BJ (cell line): ENCODE measurements around the gene GSG1. TPM values are rescaled to one million over a fixed set of nuclear protein-coding genes. Genes with fewer than 3 reads are reported as not detected.

ENCODE experiments used
- CTCF ChIA-PET: fragments of 350-600 bp; formaldehyde crosslinking; extraction: SDS; loops from one replicate; lab custom pipeline; 2021; ENCODE audit warnings: antibody characterized with exemption, inconsistent platforms; lab: Yijun Ruan, JAX
- POLR2A ChIA-PET: fragments of 300-600 bp; sonication (Branson Sonifier 250); formaldehyde crosslinking; extraction: SDS; loops from one replicate; lab custom pipeline; 2021; ENCODE audit warnings: antibody characterized with exemption; lab: Charles Lee
- DNase-seq: peaks from one replicate; pipeline ENCODE4 v3.0.0-alpha.2; 2011; ENCODE audit warnings: low read depth
- H3K27me3 ChIP-seq: 2 replicates; pipeline ENCODE4 v1.6.0; 2011; ENCODE audit warnings: low read length; ENCODE audit not compliant: control insufficient read depth, insufficient read depth
- H3K36me3 ChIP-seq: 2 replicates; pipeline ENCODE4 v1.5.1; 2011; ENCODE audit warnings: low read length; ENCODE audit not compliant: control insufficient read depth, insufficient read depth
- H3K4me3 ChIP-seq: 2 replicates; pipeline ENCODE4 v1.5.1; 2011; ENCODE audit warnings: low read depth, mild to moderate bottlenecking, control low read depth, low read length
- polyA plus RNA-seq: library from polyadenylated mRNA; depleted of rRNA; stranded (reverse); fragments of >200 nt; gene quantifications from 2 replicates; pipeline ENCODE4 v1.2.3, GENCODE V29; 2011
- TF ChIP-seq, protein P1 (sequence below): IDR thresholded peaks from 2 replicates; pipeline ENCODE4 v1.5.1; 2011; ENCODE audit warnings: low read depth, mild to moderate bottlenecking, control low read depth, inconsistent platforms, low read length, moderate library complexity; ENCODE audit not compliant: insufficient read depth

GSG1 gene
- polyA plus RNA-seq, 1 experiment = 0.26 TPM

DNA sequence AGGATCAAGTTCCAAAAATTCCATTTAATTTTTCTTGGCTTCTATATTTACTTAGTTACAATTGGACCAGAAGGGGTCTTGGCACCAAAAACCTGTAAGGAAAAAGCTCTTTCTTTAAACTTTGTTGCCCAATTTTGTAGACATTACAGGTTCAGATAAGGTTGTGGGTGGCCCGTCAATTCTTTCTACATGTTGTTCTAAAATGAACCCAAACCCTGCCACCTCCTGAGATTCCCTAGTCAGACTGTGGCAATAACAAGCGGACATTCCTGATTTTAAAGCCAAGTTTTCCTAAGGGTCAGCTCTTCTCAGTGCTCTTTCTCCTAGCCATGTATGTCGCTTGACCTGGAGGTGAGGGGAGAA is 45.0 kb upstream of the GSG1 start:
- ChIA-PET CTCF (interaction anchor here (0.8 to 1.1 kb wide), 2 partner anchors 24 to 63 kb away, joined by 3 read pairs; no protein-coding TSS in a partner anchor), POLR2A (no interaction called here)
- TF ChIP-seq, protein P1, sequence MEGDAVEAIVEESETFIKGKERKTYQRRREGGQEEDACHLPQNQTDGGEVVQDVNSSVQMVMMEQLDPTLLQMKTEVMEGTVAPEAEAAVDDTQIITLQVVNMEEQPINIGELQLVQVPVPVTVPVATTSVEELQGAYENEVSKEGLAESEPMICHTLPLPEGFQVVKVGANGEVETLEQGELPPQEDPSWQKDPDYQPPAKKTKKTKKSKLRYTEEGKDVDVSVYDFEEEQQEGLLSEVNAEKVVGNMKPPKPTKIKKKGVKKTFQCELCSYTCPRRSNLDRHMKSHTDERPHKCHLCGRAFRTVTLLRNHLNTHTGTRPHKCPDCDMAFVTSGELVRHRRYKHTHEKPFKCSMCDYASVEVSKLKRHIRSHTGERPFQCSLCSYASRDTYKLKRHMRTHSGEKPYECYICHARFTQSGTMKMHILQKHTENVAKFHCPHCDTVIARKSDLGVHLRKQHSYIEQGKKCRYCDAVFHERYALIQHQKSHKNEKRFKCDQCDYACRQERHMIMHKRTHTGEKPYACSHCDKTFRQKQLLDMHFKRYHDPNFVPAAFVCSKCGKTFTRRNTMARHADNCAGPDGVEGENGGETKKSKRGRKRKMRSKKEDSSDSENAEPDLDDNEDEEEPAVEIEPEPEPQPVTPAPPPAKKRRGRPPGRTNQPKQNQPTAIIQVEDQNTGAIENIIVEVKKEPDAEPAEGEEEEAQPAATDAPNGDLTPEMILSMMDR = no peak
- Histone ChIP-seq H3K4me3 (no peak overlapping the region), H3K27me3 (no peaks in the 10 kb centered on the region; the same call in 1 of the 2 replicates), H3K36me3 (no peaks in the 10 kb centered on the region)
- DNase-seq = no peak

DNA sequence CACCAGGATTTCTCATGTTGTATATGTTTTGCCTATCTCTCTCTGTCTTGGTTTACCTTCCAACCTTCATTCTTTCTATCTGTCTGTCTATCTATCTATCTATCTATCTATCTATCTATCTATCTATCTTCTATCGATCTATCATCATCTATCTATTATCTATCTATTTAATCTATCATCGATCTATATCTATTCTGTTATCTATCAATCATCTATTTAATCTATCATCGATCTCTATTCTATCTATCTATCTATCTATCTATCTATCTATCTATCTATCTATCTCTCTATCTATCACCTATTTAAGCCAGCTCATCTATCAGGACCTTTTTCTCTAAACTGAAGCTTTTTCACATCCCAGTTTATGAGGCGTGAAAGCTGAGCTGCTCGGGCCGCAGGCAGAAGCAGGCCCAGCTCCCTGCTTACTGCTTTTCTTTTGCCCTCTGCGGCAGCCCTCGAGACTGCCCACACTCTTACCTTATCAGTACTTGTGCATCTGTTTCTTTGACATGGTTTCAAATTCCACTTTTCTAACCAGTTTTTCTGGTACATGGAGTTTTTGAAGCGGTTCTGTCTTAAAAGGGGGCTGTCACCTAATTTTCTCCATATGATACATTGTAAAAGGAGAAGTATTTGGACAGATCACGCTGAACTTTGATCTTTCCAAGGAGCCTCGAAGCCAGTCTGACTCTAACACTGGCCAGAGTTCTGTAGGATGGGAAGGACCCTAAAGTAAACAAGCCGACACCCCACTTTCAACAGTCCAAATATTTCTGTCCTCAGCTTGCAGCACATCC is 44.4 kb upstream of the GSG1 start:
- ChIA-PET POLR2A (no interaction called here), CTCF (interaction anchor here (0.8 to 1.1 kb wide), 2 partner anchors 24 to 63 kb away, joined by 3 read pairs; no protein-coding TSS in a partner anchor)
- TF ChIP-seq, protein P1 = no peak
- DNase-seq = no peak
- Histone ChIP-seq H3K27me3 (no peaks in the 10 kb centered on the region; the same call in 1 of the 2 replicates), H3K4me3 (no peak overlapping the region), H3K36me3 (no peaks in the 10 kb centered on the region)

- POLR2A ChIA-PET = no interaction called here
- Histone ChIP-seq H3K27me3 (no peaks in the 10 kb centered on the region; the same call in 1 of the 2 replicates), H3K36me3 (no peaks in the 10 kb centered on the region), H3K4me3 (no peak overlapping the region)
- TF ChIP-seq, protein P1 = no peak
- CTCF ChIA-PET = no interaction called here
- no peak for DNase-seq
Observed at GRCh38 chr12:13146336-13146938, 43.0 kb upstream of the GSG1 start.

GRCh38 chr12:13144266-13144828 is 40.9 kb upstream of the GSG1 start:
- TF ChIP-seq, protein P1 = no peak
- CTCF ChIA-PET = interaction anchor here (0.7 kb wide), 1 partner anchor 68 kb away, joined by 6 read pairs; no protein-coding TSS in a partner anchor
- Histone ChIP-seq H3K36me3 (no peaks in the 10 kb centered on the region), H3K4me3 (no peak overlapping the region), H3K27me3 (no peaks in the 10 kb centered on the region; the same call in 1 of the 2 replicates)
- DNase-seq = no peak
- POLR2A ChIA-PET = interaction anchor here (0.5 kb wide), 1 partner anchor 9 kb away, joined by 3 read pairs; no protein-coding TSS in a partner anchor

GRCh38 chr12:13142747-13143146 is 39.3 kb upstream of the GSG1 start:
- TF ChIP-seq, protein P1 = no peak
- ChIA-PET POLR2A (no interaction called here), CTCF (interaction anchor here (0.9 to 1.5 kb wide), 2 partner anchors 8 to 12 kb away, joined by 3 to 5 read pairs; no protein-coding TSS in a partner anchor)
- DNase-seq = no peak
- no peaks in the 10 kb centered on the region for H3K36me3 ChIP-seq
- no peaks in the 10 kb centered on the region for H3K27me3 ChIP-seq
- H3K4me3 ChIP-seq = no peak overlapping the region
